Activated CD4-positive, alpha-beta T cell treated with anti-CD3 and anti-CD28 coated beads, Interleukin-2, amount 10 ng/mL, durations not matched to agents 24 days and 14 days (primary cell): ENCODE results near the gene PCDHA9. TPM values are rescaled to one million over a fixed set of nuclear protein-coding genes. Genes with fewer than 3 reads are reported as not detected.
A peak's percentile ranks its signal among the peaks of the same experiment; 100 is the strongest.
"Not testable (repeated sequence)": the region's sequence is repeated elsewhere in the genome, so short reads cannot be mapped to it uniquely, and the experiment has no call there.

Experiments
- DNase-seq: peaks from one replicate; pipeline ENCODE4 v3.0.0; 2022
- H3K27ac Mint-ChIP-seq: one replicate; pipeline ENCODE4 v1.8.0; 2022; ENCODE audit warnings: mild to moderate bottlenecking, mixed read lengths
- H3K27me3 Mint-ChIP-seq: one replicate; pipeline ENCODE4 v1.8.0; 2022; ENCODE audit warnings: mixed read lengths
- H3K36me3 Mint-ChIP-seq: one replicate; pipeline ENCODE4 v1.8.0; 2022; ENCODE audit warnings: low read depth, mild to moderate bottlenecking, mixed read lengths
- H3K4me1 Mint-ChIP-seq: one replicate; pipeline ENCODE4 v1.8.0; 2021; ENCODE audit warnings: mixed read lengths
- H3K4me3 Mint-ChIP-seq: one replicate; pipeline ENCODE4 v1.8.0; 2022; ENCODE audit warnings: mild to moderate bottlenecking, moderate library complexity, mixed read lengths
- H3K9me3 Mint-ChIP-seq: one replicate; pipeline ENCODE4 v1.8.0; 2021; ENCODE audit warnings: mixed read lengths
- intact Hi-C: fragments of 100-400 bp; cut with micrococcal nuclease; formaldehyde crosslinking; loops from one replicate; pipeline ENCODE4 v1.15.1; 2023
- total RNA-seq: library from RNA; stranded (reverse); gene quantifications from 2 replicates; pipeline ENCODE4 v1.2.3, GENCODE V29; 2022

Gene PCDHA9
- total RNA-seq, 1 donor from 2014 or later, result not detected

DNA sequence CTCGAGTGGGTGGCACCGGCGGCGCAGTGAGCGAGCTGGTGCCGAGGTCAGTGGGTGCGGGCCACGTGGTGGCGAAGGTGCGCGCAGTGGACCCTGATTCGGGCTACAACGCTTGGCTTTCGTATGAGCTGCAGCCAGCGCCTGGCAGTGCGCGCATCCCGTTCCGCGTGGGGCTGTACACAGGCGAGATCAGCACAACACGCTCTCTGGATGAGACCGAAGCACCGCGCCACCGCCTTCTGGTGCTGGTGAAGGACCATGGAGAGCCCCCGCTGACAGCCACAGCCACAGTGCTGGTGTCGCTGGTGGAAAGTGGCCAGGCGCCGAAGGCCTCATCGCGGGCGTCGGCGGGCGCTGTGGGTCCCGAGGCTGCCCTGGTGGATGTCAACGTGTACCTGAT, 24.7 kb upstream of the PCDHA9 start:
- DNase-seq, result no peak
- no peak overlapping the region for H3K27ac Mint-ChIP-seq
- no peaks in the 10 kb centered on the region for H3K4me1 Mint-ChIP-seq
- no peak overlapping the region for H3K4me3 Mint-ChIP-seq
- peaks cover 9% of the 10 kb centered on the region for H3K9me3 Mint-ChIP-seq
- intact Hi-C loops, result no loop called here
- peaks cover 1% of the 10 kb centered on the region for H3K36me3 Mint-ChIP-seq
- H3K27me3 Mint-ChIP-seq, result no peaks in the 10 kb centered on the region

DNA sequence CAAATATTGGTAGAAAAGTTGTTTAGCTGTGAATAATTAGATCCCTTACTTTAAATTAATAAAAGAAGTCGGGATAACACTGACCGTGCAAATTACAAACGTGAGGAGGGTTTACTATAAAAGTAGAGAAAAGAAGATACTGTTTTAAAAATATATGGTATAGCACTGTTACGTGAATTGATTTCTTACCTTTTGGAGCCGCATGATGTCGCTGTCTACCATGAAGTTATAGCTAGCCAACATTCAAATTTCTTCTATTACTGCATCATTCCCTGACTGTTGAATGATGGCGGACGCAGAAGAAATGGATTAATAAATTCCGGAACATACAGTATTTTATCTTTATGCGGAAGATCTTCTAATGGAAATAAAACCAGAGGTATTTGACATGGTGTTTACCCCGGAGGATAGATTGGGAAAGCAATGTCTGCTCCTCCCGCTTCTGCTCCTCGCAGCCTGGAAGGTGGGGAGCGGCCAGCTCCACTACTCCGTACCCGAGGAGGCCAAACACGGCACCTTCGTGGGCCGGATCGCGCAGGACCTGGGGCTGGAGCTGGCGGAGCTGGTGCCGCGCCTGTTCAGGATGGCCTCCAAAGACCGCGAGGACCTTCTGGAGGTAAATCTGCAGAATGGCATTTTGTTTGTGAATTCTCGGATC, 20.3 kb upstream of the PCDHA9 start, which contains the start of gene PCDHA6:
TSS of gene PCDHA6 (plus strand) at position 257 of the 658 bp plus-strand sequence. CDS start at position 389, 132 bp downstream.
- H3K27ac Mint-ChIP-seq, result no peak within 1 kb of the TSS

DNA sequence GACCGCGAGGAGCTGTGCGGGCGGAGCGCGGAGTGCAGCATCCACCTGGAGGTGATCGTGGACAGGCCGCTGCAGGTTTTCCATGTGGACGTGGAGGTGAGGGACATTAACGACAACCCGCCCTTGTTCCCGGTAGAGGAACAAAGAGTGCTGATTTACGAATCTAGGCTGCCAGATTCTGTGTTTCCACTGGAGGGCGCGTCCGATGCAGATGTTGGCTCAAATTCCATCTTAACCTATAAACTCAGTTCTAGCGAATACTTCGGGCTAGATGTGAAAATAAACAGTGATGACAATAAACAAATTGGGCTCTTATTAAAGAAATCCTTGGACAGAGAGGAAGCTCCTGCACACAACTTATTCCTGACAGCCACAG, 19.8 kb upstream of the PCDHA9 start:
- no peak overlapping the region for H3K27ac Mint-ChIP-seq
- no peak for DNase-seq
- intact Hi-C loops, result no loop called here
- no peak overlapping the region for H3K4me3 Mint-ChIP-seq
- no peaks in the 10 kb centered on the region for H3K4me1 Mint-ChIP-seq
- H3K27me3 Mint-ChIP-seq, result no peaks in the 10 kb centered on the region
- peaks cover 3% of the 10 kb centered on the region for H3K36me3 Mint-ChIP-seq
- peaks cover 20% of the 10 kb centered on the region for H3K9me3 Mint-ChIP-seq

More for the DNA sequence above, 20.3 kb upstream of the PCDHA9 start, which contains the start of gene PCDHA6:
- peaks cover 3% of the 10 kb centered on the region for H3K36me3 Mint-ChIP-seq
- DNase-seq, result no peak
- H3K27me3 Mint-ChIP-seq, result no peaks in the 10 kb centered on the region
- H3K9me3 Mint-ChIP-seq, result peaks cover 17% of the 10 kb centered on the region
- intact Hi-C loops, result no loop called here
- no peaks in the 10 kb centered on the region for H3K4me1 Mint-ChIP-seq
- H3K4me3 Mint-ChIP-seq, result no peak within 1 kb of the TSS

DNA sequence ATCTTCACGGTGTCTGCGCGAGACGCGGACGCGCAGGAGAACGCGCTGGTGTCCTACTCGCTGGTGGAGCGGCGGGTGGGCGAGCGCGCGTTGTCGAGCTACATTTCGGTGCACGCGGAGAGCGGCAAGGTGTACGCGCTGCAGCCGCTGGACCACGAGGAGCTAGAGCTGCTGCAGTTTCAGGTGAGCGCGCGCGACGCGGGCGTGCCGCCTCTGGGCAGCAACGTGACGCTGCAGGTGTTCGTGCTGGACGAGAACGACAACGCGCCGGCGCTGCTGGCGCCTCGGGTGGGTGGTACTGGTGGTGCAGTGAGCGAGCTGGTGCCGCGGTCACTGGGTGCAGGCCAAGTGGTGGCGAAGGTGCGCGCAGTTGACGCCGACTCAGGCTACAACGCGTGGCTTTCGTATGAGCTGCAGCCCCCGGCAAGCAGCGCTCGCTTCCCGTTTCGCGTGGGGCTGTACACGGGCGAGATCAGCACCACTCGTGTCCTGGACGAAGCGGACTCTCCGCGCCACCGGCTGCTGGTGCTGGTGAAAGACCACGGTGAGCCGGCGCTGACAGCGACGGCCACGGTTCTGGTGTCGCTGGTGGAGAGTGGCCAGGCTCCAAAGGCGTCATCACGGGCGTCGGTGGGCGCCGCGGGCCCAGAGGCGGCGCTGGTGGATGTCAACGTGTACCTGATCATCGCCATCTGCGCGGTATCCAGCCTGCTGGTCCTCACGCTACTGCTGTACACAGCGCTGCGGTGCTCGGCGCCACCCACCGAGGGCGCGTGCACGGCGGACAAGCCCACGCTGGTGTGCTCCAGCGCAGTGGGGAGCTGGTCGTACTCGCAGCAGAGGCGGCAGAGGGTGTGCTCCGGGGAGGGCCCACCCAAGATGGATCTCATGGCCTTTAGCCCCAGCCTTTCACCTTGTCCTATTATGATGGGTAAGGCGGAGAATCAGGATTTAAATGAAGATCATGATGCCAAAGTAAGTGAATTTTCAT, 18.4 kb upstream of the PCDHA9 start:
- H3K36me3 Mint-ChIP-seq, DNase-seq, H3K27me3 Mint-ChIP-seq, H3K4me3 Mint-ChIP-seq, intact Hi-C loops, H3K27ac Mint-ChIP-seq, H3K4me1 Mint-ChIP-seq: not testable (repeated sequence)
- H3K9me3 Mint-ChIP-seq, result peaks cover 23% of the 10 kb centered on the region

DNA sequence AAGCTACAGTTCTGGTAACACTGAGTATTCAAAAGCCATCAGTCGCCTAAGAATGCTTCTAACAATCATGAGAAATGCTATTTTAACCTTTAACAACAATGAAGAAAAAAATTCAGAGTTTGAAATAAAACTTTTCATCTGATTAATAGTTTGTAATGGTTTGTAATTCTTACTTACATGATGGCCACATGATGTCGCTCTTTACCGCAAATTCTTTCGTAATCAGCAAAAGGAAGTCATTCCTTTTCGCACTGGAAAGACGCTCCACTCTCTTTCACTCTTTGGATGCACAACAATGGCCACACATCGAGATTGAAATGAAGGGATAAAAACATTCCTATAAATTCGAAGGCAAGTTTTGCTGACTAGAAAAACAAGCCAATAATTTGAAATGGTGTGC, 14.2 kb upstream of the PCDHA9 start, which contains the start of gene PCDHA7:
TSS of gene PCDHA7 (plus strand) at position 277 of the 400 bp plus-strand sequence. CDS start at position 392, 115 bp downstream.
- Mint-ChIP-seq H3K27me3 (no peaks in the 10 kb centered on the region), H3K9me3 (peaks cover 12% of the 10 kb centered on the region), H3K36me3 (no peaks in the 10 kb centered on the region), H3K27ac (peak within 1 kb of the TSS; percentile 41), H3K4me3 (no peak within 1 kb of the TSS), H3K4me1 (no peaks in the 10 kb centered on the region)
- DNase-seq, result no peak
- intact Hi-C loops, result no loop called here

DNA sequence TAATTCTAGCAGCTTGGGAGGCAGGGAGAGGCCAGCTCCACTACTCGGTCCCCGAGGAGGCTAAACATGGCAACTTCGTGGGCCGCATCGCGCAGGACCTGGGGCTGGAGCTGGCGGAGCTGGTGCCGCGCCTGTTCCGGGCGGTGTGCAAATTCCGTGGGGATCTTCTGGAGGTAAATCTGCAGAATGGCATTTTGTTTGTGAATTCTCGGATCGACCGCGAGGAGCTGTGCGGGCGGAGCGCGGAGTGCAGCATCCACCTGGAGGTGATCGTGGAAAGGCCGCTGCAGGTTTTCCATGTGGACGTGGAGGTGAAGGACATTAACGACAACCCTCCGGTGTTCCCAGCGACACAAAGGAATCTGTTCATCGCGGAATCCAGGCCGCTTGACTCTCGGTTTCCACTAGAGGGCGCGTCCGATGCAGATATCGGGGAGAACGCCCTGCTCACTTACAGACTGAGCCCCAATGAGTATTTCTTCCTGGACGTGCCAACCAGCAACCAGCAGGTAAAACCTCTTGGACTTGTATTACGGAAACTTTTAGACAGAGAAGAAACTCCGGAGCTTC, 13.7 kb upstream of the PCDHA9 start:
- H3K27me3 Mint-ChIP-seq, H3K4me3 Mint-ChIP-seq, H3K4me1 Mint-ChIP-seq, H3K36me3 Mint-ChIP-seq, intact Hi-C loops, DNase-seq: not testable (repeated sequence)
- peak overlapping the region; percentile 41 for H3K27ac Mint-ChIP-seq
- H3K9me3 Mint-ChIP-seq, result peaks cover 13% of the 10 kb centered on the region

DNA sequence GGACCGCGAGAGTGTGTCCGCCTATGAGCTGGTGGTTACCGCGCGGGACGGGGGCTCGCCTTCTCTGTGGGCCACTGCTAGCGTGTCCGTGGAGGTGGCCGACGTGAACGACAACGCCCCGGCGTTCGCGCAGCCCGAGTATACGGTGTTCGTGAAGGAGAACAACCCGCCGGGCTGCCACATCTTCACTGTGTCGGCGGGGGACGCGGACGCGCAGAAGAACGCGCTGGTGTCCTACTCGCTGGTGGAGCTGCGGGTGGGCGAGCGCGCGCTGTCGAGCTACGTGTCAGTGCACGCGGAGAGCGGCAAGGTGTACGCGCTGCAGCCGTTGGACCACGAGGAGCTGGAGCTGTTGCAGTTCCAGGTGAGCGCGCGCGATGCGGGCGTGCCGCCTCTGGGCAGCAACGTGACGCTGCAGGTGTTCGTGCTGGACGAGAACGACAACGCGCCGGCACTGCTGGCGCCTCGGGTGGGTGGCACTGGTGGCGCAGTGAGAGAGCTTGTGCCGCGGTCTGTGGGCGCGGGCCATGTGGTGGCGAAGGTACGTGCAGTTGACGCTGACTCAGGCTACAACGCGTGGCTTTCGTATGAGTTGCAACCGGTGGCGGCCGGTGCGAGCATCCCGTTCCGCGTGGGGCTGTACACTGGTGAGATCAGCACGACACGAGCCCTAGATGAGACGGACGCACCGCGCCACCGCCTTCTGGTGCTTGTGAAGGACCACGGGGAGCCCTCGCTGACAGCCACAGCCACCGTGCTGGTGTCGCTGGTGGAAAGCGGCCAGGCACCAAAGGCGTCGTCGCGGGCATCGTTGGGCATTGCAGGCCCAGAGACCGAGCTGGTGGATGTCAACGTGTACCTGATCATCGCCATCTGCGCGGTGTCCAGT, 12.3 kb upstream of the PCDHA9 start:
- no peak for DNase-seq
- no peaks in the 10 kb centered on the region for H3K27me3 Mint-ChIP-seq
- H3K4me1 Mint-ChIP-seq, result no peaks in the 10 kb centered on the region
- intact Hi-C loops, result no loop called here
- peaks cover 21% of the 10 kb centered on the region for H3K9me3 Mint-ChIP-seq
- H3K36me3 Mint-ChIP-seq, result no peaks in the 10 kb centered on the region
- no peak overlapping the region for H3K27ac Mint-ChIP-seq
- H3K4me3 Mint-ChIP-seq, result no peak overlapping the region

DNA sequence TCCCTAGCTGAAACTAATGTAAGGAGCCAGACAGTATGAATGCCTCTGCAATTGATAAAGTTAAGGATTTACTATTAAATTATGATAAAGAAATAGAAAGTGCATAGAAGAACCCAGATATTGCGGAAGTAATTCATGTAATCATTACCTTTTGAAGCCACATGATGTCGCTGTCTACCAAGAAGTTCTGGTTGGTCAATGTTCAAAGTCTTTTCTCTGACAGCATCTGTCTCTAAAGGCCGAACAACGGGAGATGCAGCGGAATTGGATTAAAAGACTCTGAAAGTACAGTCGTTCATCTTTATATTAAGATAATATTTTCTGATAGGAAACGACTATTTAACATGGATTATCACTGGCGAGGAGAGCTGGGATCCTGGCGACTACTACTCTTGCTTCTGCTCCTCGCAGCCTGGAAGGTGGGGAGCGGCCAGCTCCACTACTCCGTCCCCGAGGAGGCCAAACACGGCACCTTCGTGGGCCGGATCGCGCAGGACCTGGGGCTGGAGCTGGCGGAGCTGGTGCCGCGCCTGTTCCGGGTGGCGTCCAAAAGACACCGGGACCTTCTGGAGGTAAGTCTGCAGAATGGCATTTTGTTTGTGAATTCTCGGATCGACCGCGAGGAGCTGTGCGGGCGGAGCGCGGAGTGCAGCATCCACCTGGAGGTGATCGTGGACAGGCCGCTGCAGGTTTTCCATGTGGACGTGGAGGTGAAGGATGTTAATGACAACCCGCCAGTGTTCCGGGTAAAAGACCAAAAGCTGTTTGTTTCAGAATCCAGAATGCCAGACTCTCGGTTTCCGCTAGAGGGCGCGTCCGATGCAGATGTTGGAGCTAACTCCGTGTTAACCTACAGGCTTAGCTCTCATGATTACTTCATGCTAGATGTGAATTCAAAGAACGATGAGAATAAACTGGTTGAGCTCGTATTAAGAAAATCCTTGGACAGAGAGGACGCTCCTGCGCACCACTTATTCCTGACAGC, 6.9 kb upstream of the PCDHA9 start, which contains the start of gene PCDHA8:
TSS of gene PCDHA8 (plus strand) at position 210 of the 985 bp plus-strand sequence. CDS start at position 345, 135 bp downstream.
- H3K4me1 Mint-ChIP-seq, result no peaks in the 10 kb centered on the region
- DNase-seq, result peak; percentile 61
- no peak within 1 kb of the TSS for H3K27ac Mint-ChIP-seq
- no peak within 1 kb of the TSS for H3K4me3 Mint-ChIP-seq
- H3K9me3 Mint-ChIP-seq, result peaks cover 16% of the 10 kb centered on the region
- H3K36me3 Mint-ChIP-seq, result no peaks in the 10 kb centered on the region
- H3K27me3 Mint-ChIP-seq, result no peaks in the 10 kb centered on the region
- intact Hi-C loops, result no loop called here

DNA sequence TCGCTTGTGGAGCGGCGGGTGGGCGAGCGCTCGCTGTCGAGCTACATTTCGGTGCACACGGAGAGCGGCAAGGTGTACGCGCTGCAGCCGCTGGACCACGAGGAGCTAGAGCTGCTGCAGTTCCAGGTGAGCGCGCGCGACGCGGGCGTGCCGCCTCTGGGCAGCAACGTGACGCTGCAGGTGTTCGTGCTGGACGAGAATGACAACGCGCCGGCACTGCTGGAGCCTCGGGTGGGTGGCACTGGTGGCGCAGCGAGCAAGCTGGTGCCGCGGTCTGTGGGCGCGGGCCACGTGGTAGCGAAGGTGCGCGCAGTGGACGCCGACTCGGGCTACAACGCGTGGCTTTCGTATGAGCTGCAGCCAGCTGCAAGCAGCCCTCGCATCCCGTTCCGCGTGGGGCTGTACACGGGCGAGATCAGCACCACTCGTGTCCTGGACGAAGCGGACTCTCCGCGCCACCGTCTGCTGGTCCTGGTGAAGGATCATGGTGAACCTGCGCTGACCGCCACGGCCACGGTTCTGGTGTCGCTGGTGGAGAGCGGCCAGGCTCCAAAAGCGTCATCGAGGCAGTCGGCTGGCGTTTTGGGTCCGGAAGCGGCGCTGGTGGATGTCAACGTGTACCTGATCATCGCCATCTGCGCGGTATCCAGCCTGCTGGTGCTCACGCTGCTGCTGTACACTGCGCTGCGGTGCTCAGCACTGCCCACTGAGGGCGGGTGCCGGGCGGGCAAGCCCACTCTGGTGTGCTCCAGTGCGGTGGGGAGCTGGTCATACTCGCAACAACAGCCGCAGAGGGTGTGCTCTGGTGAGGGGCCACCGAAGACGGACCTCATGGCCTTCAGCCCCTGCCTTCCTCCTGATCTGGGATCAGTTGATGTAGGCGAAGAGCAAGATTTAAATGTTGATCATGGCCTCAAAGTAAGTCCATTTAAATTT, 5.1 kb upstream of the PCDHA9 start:
- H3K27me3 Mint-ChIP-seq, result no peaks in the 10 kb centered on the region
- intact Hi-C loops, result no loop called here
- peaks cover 27% of the 10 kb centered on the region for H3K9me3 Mint-ChIP-seq
- H3K4me3 Mint-ChIP-seq, result no peak overlapping the region
- H3K4me1 Mint-ChIP-seq, result no peaks in the 10 kb centered on the region
- DNase-seq, result no peak
- no peak overlapping the region for H3K27ac Mint-ChIP-seq
- no peaks in the 10 kb centered on the region for H3K36me3 Mint-ChIP-seq

DNA sequence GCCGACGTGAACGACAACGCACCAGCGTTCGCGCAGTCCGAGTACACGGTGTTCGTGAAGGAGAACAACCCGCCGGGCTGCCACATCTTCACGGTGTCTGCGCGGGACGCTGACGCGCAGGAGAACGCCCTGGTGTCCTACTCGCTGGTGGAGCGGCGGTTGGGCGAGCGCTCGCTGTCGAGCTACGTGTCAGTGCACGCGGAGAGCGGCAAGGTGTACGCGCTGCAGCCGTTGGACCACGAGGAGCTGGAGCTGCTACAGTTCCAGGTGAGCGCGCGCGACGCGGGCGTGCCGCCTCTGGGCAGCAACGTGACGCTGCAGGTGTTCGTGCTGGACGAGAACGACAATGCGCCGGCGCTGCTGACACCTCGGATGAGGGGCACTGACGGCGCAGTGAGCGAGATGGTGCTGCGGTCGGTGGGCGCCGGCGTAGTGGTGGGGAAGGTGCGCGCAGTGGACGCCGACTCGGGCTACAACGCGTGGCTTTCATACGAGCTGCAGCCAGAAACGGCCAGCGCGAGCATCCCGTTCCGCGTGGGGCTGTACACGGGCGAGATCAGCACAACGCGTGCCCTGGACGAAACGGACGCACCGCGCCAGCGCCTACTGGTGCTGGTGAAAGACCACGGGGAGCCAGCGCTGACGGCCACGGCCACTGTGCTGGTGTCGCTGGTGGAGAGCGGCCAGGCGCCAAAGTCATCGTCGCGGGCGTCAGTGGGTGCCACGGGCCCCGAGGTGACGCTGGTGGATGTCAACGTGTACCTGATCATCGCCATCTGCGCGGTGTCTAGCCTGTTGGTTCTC, 1.9 kb downstream of the PCDHA9 start:
- H3K36me3 Mint-ChIP-seq, intact Hi-C loops, H3K27ac Mint-ChIP-seq, H3K4me3 Mint-ChIP-seq, H3K4me1 Mint-ChIP-seq, DNase-seq, H3K27me3 Mint-ChIP-seq: not testable (repeated sequence)
- peaks cover 18% of the 10 kb centered on the region for H3K9me3 Mint-ChIP-seq
